Adrenal gland (tissue), 5 donors: ENCODE results near the gene KRTAP4-6.
"Not testable (repeated sequence)": the region's sequence is repeated elsewhere in the genome, so short reads cannot be mapped to it uniquely, and the experiment has no call there.

Source experiments
- CTCF ChIP-seq, 6 experiments: fragments of 450-650 bp in 4 of 6; fragments of 200-600 bp in 2 of 6; sonication (generic) in 1 of 6; IDR thresholded peaks; 1 replicate in 5 of 6; 2 replicates in 1 of 6; pipeline versions ENCODE4 v1.5.1 to v1.8.0; 2016 to 2021; ENCODE audit warnings: antibody characterized with exemption in 6 of 6, mild to moderate bottlenecking in 2 of 6, moderate library complexity in 1 of 6
- POLR2A ChIP-seq, 2 donors: fragments of 450-650 bp; IDR thresholded peaks; one replicate each; pipeline ENCODE4 v1.6.1; 2017; ENCODE audit warnings: antibody characterized with exemption in 2 of 2, mild to moderate bottlenecking in 2 of 2, moderate library complexity in 1 of 2
- donor health status: DM: no; HTN: no; CAD: no.

GRCh38 chr17:41139865-41140264 is 479 bp downstream of the KRTAP4-6 start:
- TF ChIP-seq POLR2A, CTCF (IDR thresholded peaks at IDR 0.05): not testable (repeated sequence)
